Activated T-cell treated with anti-CD3 and anti-CD28 coated beads, Interleukin-2, amount 50 U/mL, for 4 hours (primary cell): ENCODE results near the gene BBIP1. TPM values are rescaled to one million over a fixed set of nuclear protein-coding genes. Genes with fewer than 3 reads are reported as not detected.
A peak's percentile ranks its signal among the peaks of the same experiment; 100 is the strongest.
"Not testable (repeated sequence)": the region's sequence is repeated elsewhere in the genome, so short reads cannot be mapped to it uniquely, and the experiment has no call there.

Source experiments
- ATAC-seq, 2 donors: fragments of 200-7000 bp; cut with Tn5 transposase; one replicate each; pipeline ENCODE4 v1.10.0; 2021
- DNase-seq: peaks from one replicate; pipeline ENCODE4 v3.0.0-alpha.2; 2020
- H3K27me3 Mint-ChIP-seq: one replicate; pipeline ENCODE4 v1.8.0; 2021; ENCODE audit warnings: low read depth, mixed read lengths
- H3K36me3 Mint-ChIP-seq: one replicate; pipeline ENCODE4 v1.8.0; 2022; ENCODE audit warnings: mixed read lengths; ENCODE audit not compliant: insufficient read depth
- H3K4me1 Mint-ChIP-seq: one replicate; pipeline ENCODE4 v1.8.0; 2021; ENCODE audit warnings: low read depth, mixed read lengths
- H3K4me3 Mint-ChIP-seq: one replicate; pipeline ENCODE4 v1.8.0; 2021; ENCODE audit warnings: mild to moderate bottlenecking, moderate library complexity, mixed read lengths
- H3K9me3 Mint-ChIP-seq: one replicate; pipeline ENCODE4 v1.8.0; 2021; ENCODE audit warnings: mixed read lengths
- total RNA-seq, 3 donors: library from RNA; stranded (reverse); gene quantifications; one replicate each; pipeline ENCODE4 v1.2.1, GENCODE V29; 2021

Gene BBIP1
- total RNA-seq, 3 donors from 2014 or later: 23.7 to 25.6 (median 24.7) TPM

DNA sequence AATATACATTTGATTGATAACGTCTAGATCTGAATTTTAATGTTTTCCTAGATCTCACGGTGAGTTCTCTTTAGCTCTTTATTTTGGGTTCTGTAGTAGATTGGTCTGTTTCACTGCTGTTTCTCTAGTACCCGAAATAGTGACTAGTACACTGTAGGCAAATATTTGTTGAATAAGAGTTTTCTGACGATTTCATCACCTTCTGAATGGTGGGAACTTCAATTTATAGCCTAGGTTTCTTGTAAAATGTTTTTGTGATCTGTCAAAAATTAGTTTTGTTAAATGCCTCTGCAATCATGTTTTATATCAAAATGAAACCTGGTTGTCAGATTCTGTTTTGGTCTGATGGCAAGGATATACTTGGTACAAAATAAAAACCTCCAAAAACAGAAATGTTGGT, 37.1 kb downstream of the BBIP1 start:
- Mint-ChIP-seq H3K4me1 (peaks cover 79% of the 10 kb centered on the region), H3K36me3 (peaks cover 38% of the 10 kb centered on the region), H3K27me3 (no peaks in the 10 kb centered on the region), H3K9me3 (no peaks in the 10 kb centered on the region), H3K4me3 (peak overlapping the region; percentile 22)
- DNase-seq: no peak
- ATAC-seq: no peak

DNA sequence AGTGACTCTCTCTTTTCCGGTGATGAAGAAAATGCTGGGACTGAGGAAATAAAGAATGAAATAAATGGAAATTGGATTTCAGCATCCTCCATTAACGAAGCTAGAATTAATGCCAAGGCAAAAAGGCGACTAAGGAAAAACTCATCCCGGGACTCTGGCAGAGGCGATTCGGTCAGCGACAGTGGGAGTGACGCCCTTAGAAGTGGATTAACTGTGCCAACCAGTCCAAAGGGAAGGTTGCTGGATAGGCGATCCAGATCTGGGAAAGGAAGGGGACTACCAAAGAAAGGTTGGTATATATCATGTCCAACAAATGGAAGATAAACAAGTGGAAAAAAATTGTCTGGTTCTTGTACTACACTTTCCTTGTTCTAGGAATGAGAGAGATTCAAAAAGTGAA, 37.7 kb downstream of the BBIP1 start:
- Mint-ChIP-seq H3K4me1 (peaks cover 78% of the 10 kb centered on the region), H3K4me3 (no peak overlapping the region), H3K36me3 (peaks cover 37% of the 10 kb centered on the region), H3K9me3 (no peaks in the 10 kb centered on the region), H3K27me3 (no peaks in the 10 kb centered on the region)
- DNase-seq (no peak), ATAC-seq (no peak)

DNA sequence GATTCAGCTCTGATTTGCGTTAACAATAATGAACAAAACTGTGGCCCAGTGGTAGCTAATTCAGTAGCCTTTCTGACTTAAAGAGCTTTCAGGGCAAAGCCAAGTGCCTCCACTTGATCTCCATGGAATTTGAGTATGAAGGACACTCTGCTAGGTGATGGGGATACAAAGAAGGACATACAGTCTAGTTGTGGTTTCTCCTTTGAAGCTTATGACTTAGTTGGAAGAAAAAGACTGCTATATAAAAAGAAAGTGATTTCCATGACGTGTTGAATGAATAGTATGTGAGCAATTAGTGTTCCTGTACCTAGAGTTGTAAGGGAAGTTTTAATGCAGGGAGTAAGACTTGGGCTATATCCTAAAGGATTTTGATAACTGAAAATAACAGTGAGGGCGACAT, 39.0 kb downstream of the BBIP1 start:
- ATAC-seq (peak; percentile 53 to 70), DNase-seq (no peak)
- peak overlapping the region; percentile 6 for H3K4me3 Mint-ChIP-seq
- H3K4me1 Mint-ChIP-seq: peaks cover 79% of the 10 kb centered on the region
- H3K36me3 Mint-ChIP-seq: peaks cover 32% of the 10 kb centered on the region
- no peaks in the 10 kb centered on the region for H3K9me3 Mint-ChIP-seq
- H3K27me3 Mint-ChIP-seq: no peaks in the 10 kb centered on the region

DNA sequence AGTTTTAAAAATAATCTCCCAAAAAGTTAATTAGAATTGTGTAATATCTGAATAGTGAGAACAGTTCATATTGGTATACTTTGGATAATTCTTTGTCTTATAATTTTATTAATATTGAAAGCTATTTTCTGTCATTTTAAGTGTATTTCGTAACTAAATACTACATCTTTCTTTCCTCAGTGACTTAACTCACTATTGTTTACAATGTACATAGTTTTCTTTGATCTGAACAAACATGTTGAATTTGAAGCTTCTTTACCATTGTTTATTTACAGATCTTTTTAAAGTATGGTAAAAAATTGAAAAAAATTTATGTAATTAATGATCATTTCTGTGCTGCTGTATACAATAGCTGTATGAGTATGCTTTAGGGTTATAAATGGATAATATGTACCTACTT, 42.2 kb downstream of the BBIP1 start:
- H3K4me1 Mint-ChIP-seq: peaks cover 64% of the 10 kb centered on the region
- H3K27me3 Mint-ChIP-seq: no peaks in the 10 kb centered on the region
- no peak overlapping the region for H3K4me3 Mint-ChIP-seq
- DNase-seq: no peak
- peaks cover 15% of the 10 kb centered on the region for H3K36me3 Mint-ChIP-seq
- ATAC-seq: no peak
- H3K9me3 Mint-ChIP-seq: no peaks in the 10 kb centered on the region

DNA sequence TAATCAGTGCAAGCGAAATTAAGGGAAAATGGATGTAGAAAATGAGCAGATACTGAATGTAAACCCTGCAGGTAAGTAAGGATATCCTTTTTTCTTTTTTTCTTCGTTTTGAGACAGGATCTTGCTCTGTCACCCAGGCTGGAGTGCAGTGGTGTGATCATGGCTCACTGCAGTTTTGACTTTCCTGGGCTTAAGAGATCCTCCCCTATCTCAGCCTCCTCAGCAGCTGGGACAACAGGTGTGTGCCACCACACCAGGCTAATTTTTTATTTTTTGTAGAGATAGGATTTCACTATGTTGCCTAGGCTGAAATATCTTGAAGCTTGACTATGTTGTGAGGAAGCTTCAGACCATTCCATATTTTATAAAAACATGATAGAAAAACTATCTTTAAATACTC, 43.0 kb downstream of the BBIP1 start:
- DNase-seq (no peak), ATAC-seq (no peak)
- Mint-ChIP-seq H3K4me1 (peaks cover 62% of the 10 kb centered on the region), H3K27me3 (no peaks in the 10 kb centered on the region), H3K36me3 (peaks cover 11% of the 10 kb centered on the region), H3K9me3 (no peaks in the 10 kb centered on the region), H3K4me3 (no peak overlapping the region)

DNA sequence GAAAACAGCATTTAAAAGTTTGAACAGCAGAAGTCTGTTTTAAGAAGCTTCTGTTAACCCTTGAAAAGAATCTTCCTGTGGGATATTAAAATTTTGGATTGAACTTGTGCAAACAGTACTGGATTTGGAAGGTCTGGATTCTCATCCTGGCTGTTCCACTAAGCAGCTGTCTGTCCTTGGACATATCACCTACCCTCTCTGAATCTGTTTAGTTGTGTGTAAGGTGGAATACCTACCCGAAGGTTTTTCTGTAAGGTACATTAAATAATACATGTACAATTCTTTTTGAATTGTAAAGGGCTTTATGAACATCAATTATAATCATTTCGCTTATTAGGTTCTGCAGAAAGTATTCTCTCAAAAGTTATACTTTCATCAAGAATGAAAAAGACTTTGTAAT, 45.0 kb downstream of the BBIP1 start:
- Mint-ChIP-seq H3K27me3 (no peaks in the 10 kb centered on the region), H3K4me3 (peak overlapping the region; percentile 80), H3K36me3 (peaks cover 7% of the 10 kb centered on the region), H3K9me3 (no peaks in the 10 kb centered on the region), H3K4me1 (peaks cover 64% of the 10 kb centered on the region)
- DNase-seq (no peak), ATAC-seq (no peak)

DNA sequence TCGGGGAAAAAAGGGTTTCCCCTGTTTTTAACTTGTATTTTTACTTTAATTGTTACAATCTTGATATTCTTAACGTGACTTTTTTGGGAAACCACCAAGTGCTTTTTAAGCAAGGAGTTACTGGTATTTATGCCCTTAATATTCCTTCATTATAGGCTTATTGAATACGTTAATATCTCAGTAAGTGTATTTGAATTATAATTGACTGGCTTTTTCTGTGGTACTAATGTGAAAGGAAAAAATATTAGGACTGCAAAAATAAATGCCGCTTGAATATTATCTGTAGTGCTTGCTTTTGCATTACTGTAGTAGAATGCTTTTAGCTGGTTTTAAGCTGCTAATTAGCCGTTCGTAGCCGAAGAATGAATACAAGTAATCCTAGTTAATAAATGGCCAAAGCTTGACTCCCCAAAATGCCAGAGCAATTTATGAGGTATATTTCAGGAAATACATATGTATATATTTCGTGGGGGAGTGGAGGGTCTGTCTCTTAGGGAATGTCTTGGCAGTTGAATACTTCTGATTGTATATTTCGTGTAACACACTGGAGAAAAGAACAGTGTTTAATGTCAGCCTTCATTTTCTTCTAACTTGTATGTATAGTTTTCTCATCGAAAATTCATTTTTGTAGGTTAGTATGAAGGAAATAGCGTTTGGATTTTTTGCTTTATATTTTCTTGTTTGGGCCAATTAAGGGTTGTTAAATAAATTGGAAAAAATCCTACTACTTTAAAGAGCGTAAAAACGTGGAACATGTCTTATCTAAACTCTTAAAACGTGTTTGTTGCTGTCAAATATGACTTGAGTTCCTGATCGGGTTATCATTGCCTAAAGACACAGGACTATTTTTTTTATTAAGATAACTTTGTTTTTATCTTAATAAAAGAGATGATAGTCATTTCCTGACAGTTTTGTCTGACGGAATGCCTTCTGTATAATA, 45.7 kb downstream of the BBIP1 start:
- ATAC-seq (no peak), DNase-seq (no peak)
- Mint-ChIP-seq H3K36me3 (peaks cover 3% of the 10 kb centered on the region), H3K4me1 (peaks cover 64% of the 10 kb centered on the region), H3K9me3 (no peaks in the 10 kb centered on the region), H3K4me3 (peak overlapping the region; percentile 91), H3K27me3 (no peaks in the 10 kb centered on the region)

DNA sequence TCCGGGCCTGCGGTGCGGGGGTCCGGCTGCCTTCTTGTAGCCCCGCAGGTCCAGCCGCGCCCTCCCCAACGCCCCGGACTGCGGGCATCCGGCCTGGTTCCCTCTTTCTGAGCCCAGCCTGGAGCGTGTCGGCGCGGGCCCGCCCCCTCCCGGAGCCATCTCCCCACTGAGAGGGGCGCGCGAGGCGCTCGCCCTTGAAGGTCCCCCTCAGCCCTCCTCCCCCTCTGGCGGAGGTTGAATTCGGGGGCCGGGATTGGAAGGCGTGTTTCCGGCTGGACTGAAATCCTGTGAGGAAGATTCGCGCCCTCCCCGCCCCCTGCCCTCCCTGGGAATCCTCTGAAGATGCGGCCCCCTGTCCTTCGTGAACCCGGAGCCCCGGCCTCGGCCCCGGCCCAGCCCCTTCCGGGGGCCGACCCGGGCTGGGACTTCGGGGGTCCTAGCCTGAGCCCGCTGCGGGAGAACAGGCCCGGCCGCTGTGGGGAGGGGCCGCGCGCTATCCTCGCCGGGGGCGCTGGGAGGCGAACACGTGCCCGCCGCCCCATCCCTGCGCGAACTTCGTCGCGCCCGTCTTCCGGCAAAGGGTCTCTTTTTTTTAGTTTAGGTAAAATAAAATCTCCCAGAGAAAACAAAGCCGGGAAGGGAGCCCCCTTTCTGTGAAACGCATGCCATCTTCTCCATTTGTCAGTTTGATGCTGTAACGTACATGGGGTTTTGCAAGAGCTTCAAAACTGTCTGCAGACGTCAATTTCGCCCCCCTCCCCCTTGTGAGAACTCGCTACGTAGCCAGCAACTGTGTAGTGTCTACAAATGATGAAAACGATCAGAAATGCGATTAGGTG, 46.6 kb downstream of the BBIP1 start:
- Mint-ChIP-seq H3K4me1 (peaks cover 65% of the 10 kb centered on the region), H3K36me3 (no peaks in the 10 kb centered on the region), H3K27me3 (no peaks in the 10 kb centered on the region), H3K9me3 (no peaks in the 10 kb centered on the region), H3K4me3 (peak overlapping the region; percentile 98)
- DNase-seq: peak; percentile 75
- ATAC-seq: peak; percentile 81 to 82

DNA sequence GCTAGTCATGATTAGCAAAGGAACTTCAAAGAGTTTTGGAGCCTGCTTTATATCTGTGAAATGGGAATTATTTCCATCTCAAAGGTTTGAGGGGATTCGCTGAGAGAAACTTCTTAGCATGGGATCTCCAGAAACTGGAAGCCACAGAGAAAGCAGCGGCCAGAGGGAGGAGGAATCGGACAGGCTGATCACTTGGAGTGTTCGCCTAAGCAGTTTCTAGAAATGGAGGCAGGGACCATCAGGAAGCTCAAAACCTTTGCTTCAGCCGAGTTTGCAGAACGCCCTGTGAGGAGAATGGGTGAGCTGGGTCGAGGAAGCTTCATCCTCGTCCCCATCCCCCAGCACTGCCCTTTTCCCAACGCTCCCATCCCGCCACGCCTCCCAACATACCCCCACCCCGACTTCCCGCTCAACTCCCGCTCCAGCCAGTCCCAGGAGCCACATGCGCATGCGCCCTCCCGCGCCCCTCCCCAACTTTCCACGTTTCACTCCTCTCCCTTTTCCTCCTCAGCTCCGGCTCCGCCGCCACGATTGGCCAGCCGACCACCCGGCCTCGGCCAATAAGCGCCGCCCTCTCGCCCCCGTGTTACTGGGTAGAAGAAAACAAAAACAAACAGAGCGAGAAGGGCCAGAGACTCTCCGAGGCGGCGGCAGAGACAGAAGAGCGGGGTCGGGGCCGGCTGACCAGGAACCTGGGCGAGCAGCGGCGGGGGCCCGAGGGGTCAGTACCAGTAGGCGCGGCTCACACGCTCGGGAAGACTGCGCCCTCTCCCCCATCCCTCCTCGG, 47.5 kb downstream of the BBIP1 start, which contains the start of gene PDCD4:
Gene PDCD4 (plus strand): TSS at position 631 of the 787 bp plus-strand sequence. CDS start 4,100 bp downstream, outside the sequence.
- Mint-ChIP-seq H3K4me3 (peak within 1 kb of the TSS; percentile 98), H3K9me3 (no peaks in the 10 kb centered on the region), H3K4me1 (peaks cover 70% of the 10 kb centered on the region), H3K27me3 (no peaks in the 10 kb centered on the region), H3K36me3 (no peaks in the 10 kb centered on the region)
- peak; percentile 92 for DNase-seq
- ATAC-seq: peak; percentile 79 to 84

DNA sequence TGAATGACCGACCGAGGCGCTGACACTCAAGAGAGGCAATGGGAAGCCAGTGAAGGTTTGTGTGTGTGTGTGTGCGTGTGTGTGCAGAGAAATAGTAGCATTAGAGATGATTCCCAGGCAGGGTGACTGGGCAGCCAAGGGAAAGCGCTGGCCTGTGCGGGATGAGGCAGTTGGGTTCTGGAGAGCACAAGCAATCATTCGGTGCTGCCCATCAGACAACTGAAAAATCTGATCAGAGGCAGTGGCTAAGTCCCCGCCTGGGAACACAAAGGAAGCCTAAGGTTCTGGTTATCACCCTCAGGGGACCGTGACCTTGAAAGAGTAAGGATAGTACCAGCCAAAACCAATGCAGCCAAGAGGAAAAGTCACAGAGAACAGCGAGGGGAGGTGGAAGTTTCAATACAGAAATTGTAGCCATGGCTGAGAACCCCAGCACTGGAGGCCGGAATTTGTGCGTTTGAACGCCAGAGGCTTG, 48.1 kb downstream of the BBIP1 start:
- H3K4me1 Mint-ChIP-seq: peaks cover 72% of the 10 kb centered on the region

DNA sequence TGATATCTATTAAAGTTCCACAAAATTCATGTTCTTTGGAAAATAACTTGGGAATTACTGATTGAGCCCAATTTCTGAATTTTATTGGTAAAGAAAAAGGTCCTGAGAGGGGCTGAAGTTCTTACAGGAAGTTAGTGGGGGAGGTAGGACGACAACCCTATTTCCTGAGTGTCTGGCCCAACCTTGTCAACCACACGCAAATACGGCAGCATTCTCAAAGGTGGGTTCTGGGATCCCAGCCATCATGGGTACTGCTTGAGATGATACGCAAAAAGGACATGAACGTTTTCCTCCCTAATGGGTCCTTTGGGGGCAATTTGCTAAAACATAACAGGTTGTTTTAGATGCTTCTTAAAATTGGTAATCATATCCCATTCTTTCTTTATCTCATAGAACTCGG, 50.0 kb downstream of the BBIP1 start:
- Mint-ChIP-seq H3K4me1 (peaks cover 78% of the 10 kb centered on the region), H3K27me3 (no peaks in the 10 kb centered on the region), H3K4me3 (peak overlapping the region; percentile 98), H3K36me3 (no peaks in the 10 kb centered on the region), H3K9me3 (no peaks in the 10 kb centered on the region)
- DNase-seq (no peak), ATAC-seq (no peak)

More for the DNA sequence above, 48.1 kb downstream of the BBIP1 start:
- DNase-seq (no peak), ATAC-seq (no peak)
- Mint-ChIP-seq H3K9me3 (no peaks in the 10 kb centered on the region), H3K27me3 (no peaks in the 10 kb centered on the region), H3K36me3 (no peaks in the 10 kb centered on the region), H3K4me3 (peak overlapping the region; percentile 98)

DNA sequence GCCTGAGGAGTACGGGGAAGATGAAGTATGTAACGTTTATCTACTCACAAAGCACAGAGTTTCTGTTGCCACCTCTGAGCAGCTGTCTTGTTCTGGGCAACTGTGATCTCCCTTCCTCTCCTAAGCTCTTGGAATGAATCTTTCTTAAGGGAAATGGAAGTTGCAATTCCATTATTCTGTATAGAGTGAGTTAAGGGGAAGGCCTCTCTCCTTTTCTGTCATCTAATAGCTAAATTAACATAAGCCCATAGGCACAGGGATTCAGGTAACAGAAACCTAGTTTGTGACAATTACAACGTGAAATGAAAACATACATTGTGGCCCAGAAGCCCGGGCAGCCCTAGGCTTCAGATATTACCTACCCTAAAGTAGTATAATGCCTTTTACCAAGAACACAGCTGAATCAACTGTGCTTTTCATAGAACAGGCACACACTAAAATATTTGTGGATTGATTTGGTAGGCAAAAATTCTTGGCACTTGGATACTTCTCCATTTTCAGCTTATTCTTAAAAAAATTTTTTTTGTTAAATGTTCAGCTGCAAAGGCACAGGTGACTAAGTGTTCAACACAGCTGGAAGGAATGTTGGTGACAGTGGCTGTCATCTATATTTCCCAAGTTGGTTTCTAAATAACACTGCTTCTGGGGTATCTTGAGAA, 51.0 kb downstream of the BBIP1 start:
- Mint-ChIP-seq H3K36me3 (no peaks in the 10 kb centered on the region), H3K4me3 (peak overlapping the region; percentile 48), H3K9me3 (no peaks in the 10 kb centered on the region), H3K27me3 (no peaks in the 10 kb centered on the region), H3K4me1 (peaks cover 87% of the 10 kb centered on the region)
- no peak for ATAC-seq
- no peak for DNase-seq

DNA sequence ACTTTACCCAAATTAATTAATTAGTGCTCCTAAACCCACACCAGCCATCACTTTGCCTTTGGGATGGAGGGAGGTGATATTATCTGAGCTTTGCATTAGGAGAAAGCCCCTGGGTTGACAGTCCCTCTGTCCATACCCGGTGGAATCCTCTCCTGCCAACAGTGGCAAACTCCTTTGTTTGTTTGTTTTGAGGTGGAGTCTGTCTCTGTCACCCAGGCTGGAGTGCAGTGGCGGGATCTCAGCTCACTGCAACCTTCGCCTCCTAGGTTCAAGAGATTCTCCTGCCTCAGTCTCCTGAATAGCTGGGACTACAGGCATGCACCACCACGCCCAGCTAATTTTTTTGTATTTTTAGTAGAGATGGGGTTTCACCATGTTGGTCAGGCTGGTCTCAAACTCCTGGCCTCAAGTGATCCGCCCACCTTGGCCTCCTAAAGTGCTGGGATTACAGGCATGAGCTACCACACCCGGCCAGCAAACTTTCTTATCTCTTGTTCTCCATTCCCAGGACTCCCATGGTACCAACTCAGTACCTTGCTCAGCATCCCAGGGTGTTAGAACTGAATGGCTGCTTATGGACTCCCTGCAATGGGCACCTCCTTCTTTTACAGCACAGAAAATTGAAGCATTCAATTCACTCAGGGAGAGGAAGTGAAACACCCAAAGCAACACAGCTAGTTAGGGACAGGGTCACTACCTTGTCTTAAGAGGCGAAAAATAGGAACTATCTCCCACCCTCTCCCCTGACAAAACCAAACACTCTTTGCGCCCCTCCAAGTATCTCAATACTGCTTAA, 51.8 kb downstream of the BBIP1 start:
- ATAC-seq, DNase-seq, H3K9me3 Mint-ChIP-seq, H3K27me3 Mint-ChIP-seq, H3K36me3 Mint-ChIP-seq: not testable (repeated sequence)
- Mint-ChIP-seq H3K4me1 (peaks cover 94% of the 10 kb centered on the region), H3K4me3 (peak overlapping the region; percentile 48)
